ENCODE results near the gene MID1.

MID1 gene

DNA sequence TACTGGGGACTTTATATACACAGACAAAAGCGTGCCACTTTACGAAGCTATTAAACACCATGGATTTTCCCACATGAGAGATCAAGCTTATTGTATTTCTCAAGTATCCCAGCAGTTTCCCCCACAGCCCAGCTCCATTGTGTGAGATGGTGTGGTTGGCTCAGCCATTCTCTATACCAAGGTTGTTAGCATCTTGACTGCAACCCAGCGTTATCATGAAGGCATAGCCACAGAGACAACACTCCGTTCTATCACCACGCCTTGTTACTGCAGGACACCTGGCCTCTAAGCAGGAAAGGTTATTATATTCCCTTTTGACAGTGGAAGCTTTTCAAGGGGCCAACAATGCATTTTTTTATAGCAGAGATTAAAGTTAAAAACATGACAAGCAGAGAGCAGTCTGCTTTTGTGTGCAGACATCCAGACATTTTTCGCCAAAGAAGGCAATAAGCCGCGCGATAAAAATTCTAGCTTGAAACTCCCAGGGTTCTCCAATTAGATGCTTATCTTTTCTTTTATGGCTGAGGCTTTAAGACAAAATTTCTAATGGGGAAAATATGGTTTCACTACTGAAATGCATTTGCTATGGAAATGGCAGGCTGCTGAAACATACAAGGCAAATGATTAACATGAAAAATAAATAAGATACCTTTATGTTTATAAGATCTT is 206.1 kb downstream of the MID1 start:
- no peak for DNase-seq (ENCODE audit: low read depth, low spot score)
- no peak overlapping the region for H3K4me3 ChIP-seq (ENCODE audit: low read length)

DNA sequence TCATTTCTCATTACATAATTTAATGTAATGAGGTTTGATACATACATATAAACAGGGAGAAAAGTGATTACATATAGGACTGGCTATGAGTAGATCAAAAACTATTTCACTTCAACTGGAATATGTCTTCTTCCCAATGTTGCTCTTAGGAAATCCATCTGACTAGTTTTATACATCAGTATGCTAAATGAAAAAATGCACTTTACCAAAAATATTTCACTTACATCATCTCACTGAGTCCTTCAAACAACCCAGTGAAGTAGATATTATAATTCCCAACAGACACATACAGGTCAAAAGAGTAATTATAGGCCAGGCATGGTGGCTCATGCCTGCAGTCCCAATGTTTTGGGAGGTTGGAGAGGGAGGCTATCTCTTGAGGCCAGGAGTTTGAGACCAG is 215.9 kb downstream of the MID1 start:
- no peak overlapping the region for H3K4me3 ChIP-seq (ENCODE audit: low read length)
- DNase-seq (ENCODE audit: low read depth, low spot score): no peak

DNA sequence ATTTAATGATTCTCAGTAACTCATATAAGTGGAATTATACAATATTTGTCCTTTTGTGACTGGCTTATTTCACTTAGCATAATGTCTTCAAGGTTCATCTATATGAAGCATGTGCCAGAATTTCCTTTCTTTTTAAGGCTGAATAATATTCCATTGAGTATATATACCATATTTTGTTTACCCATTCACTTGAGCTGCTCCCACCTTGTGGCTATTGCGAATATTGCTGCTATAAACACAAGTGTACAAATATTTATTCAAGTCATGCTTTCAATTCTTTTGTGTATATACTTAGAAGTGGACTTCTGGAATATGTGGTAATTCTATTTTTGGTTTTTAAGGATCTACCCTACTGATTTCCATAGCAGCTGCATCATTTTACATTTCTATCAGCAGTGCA is 219.1 kb downstream of the MID1 start:
- no peak overlapping the region for H3K4me3 ChIP-seq (ENCODE audit: low read length)
- DNase-seq (ENCODE audit: low read depth, low spot score): no peak

DNA sequence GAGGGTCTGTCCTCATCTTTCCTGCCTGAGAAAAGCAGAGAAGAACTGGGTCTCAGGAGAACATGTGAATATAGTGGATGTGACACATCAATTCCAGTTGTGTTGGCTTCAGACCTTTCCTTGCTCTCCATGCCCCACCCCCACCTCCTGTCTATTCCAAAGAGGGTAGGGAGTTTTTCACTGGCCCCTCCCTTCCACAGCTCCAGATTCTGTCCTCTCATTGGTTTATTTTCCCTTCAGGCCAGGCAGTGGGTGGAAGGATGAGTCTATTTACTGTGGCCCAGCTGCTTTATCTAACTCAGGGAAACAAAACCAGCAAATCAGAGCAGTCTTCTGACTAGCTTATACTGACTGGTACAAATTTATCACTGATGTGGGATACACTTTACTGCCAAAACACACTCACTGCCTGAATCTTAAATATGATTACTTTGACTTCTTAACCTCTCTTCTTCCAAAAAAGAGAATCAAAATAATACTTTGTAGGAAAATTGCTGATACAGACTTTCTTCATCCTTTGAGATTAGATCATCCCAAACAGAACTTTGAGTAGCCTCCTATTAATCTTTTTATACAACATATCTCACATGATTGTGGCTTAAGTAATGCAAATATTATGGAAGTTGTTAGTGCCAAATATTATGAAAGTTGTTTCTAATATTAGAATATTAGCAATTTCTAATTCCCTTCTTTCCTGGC is 221.2 kb downstream of the MID1 start:
- DNase-seq (ENCODE audit: low read depth, low spot score): no peak
- no peak overlapping the region for H3K4me3 ChIP-seq (ENCODE audit: low read length)

DNA sequence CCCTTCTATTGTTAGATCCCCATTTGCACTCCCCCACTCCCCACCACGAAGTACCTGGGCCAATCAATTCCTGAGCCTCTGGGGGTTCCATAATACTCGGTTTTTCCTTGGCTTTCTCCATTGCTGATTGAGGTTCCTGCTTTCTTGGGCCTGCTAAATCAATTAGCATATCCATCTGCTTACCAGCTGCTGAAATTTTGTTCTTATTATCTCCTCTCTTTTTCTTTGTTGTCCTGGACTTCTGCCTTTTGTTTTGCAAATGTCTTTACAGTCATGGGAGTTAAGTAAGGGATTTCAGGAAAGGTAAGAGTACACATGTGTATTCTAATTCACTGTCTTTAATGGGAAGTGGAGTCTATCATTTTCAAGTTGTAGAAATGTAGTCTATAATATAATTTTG is 222.2 kb downstream of the MID1 start:
- no peak for DNase-seq (ENCODE audit: low read depth, low spot score)

DNA sequence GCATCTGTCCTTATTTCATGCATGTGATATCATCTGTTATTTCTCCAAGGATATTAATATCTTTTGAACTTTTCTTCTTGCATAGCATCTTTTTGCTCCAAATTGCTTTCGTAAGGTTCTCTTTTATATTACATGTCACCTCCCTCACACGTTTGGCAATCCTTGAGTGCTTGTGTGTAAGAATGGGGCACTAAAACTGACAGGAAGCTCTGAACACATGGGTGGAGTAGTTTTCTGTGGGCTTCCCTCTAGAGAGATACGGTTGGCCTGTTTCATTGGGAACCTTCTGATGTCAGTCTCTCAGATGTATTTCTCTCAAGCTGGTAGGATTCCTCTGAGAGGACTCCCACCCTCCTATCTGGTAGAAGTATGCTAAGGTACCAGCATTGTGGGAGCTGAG is 223.0 kb downstream of the MID1 start:
- no peak overlapping the region for H3K4me3 ChIP-seq (ENCODE audit: low read length)
- peak; percentile 1 for DNase-seq (ENCODE audit: low read depth, low spot score)

More for the DNA sequence above, 222.2 kb downstream of the MID1 start:
- no peak overlapping the region for H3K4me3 ChIP-seq (ENCODE audit: low read length)

DNA sequence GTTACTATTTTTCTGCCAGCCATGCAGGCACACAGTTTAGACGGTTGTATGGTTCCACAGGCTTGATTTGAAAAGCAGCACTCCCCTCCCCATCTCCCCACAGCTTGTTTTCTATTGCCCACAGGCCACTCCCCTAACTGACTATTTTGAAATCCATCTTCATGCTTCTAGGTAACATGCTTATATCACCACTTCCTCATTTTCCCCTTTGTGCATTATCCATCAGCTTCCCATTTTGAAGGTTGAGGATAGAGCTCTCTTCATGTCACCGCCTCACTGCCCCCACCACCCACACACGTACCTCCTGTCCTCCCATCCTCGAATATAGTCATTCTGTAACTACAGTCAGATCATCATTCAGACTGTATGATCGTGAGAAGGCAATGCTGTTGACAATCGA is 224.7 kb downstream of the MID1 start:
- DNase-seq (ENCODE audit: low read depth, low spot score): no peak
- no peak overlapping the region for H3K4me3 ChIP-seq (ENCODE audit: low read length)
